Neural progenitor cell (in vitro differentiated cells): ENCODE data around the gene MYO15A. TPM values are rescaled to one million over a fixed set of nuclear protein-coding genes. Genes with fewer than 3 reads are reported as not detected.
A peak's percentile ranks its signal among the peaks of the same experiment; 100 is the strongest.

Experiments
- DNase-seq: peaks from one replicate; pipeline ENCODE4 v3.0.0-alpha.2; 2016; ENCODE audit warnings: low spot score
- H2AFZ ChIP-seq: fragments of 200-600 bp; sonication (generic); replicated peaks from 2 replicates; pipeline ENCODE4 v1.6.1; 2016; ENCODE audit warnings: antibody characterized with exemption
- H3F3A ChIP-seq: fragments of 200-600 bp; sonication (generic); 2 replicates; pipeline ENCODE4 v1.6.1; 2016; ENCODE audit warnings: antibody characterized with exemption, low read depth
- H3K27ac ChIP-seq: fragments of 200-600 bp; sonication (generic); 2 replicates; pipeline ENCODE4 v1.5.1; 2016; ENCODE audit warnings: mild to moderate bottlenecking
- H3K27me3 ChIP-seq: fragments of 200-600 bp; sonication (generic); 2 replicates; pipeline ENCODE4 v1.6.1; 2016; ENCODE audit warnings: mild to moderate bottlenecking, moderate library complexity
- H3K36me3 ChIP-seq: fragments of 200-600 bp; sonication (generic); 2 replicates; pipeline ENCODE4 v1.5.1; 2016
- H3K4me1 ChIP-seq: fragments of 200-600 bp; sonication (generic); 2 replicates; pipeline ENCODE4 v1.6.1; 2016; ENCODE audit warnings: mixed run types
- H3K4me2 ChIP-seq: fragments of 200-600 bp; sonication (generic); 2 replicates; pipeline ENCODE4 v1.6.1; 2016
- H3K4me3 ChIP-seq: fragments of 200-600 bp; sonication (generic); 2 replicates; pipeline ENCODE4 v1.5.1; 2016
- H3K79me2 ChIP-seq: fragments of 200-600 bp; sonication (generic); 2 replicates; pipeline ENCODE4 v1.6.1; 2016; ENCODE audit warnings: low read depth
- H3K9ac ChIP-seq: fragments of 200-600 bp; sonication (generic); 2 replicates; pipeline ENCODE4 v1.6.1; 2016
- H3K9me3 ChIP-seq: fragments of 200-600 bp; sonication (generic); 2 replicates; pipeline ENCODE4 v1.5.1; 2016; ENCODE audit warnings: low read depth
- H4K20me1 ChIP-seq: fragments of 200-600 bp; sonication (generic); 2 replicates; pipeline ENCODE4 v1.6.1; 2016; ENCODE audit warnings: low read depth
- H3K27ac Mint-ChIP-seq: 3 replicates; pipeline ENCODE4 v1.8.0; 2021; ENCODE audit warnings: mixed read lengths
- H3K27me3 Mint-ChIP-seq: 2 replicates; pipeline ENCODE4 v1.8.0; 2022; ENCODE audit warnings: low read depth, mild to moderate bottlenecking, inconsistent platforms, moderate library complexity, mixed read lengths; ENCODE audit not compliant: insufficient read depth
- H3K36me3 Mint-ChIP-seq: 3 replicates; pipeline ENCODE4 v1.8.0; 2021; ENCODE audit warnings: mixed read lengths
- H3K4me1 Mint-ChIP-seq: 3 replicates; pipeline ENCODE4 v1.8.0; 2021; ENCODE audit warnings: mixed read lengths
- H3K4me3 Mint-ChIP-seq: 3 replicates; pipeline ENCODE4 v1.8.0; 2021; ENCODE audit warnings: mild to moderate bottlenecking, moderate library complexity, mixed read lengths
- H3K9me3 Mint-ChIP-seq: 3 replicates; pipeline ENCODE4 v1.8.0; 2020; ENCODE audit warnings: mixed read lengths
- EZH2 ChIP-seq: fragments of 200-600 bp; sonication (generic); IDR thresholded peaks from 2 replicates; pipeline ENCODE4 v1.6.1; 2017; ENCODE audit warnings: antibody characterized with exemption, mild to moderate bottlenecking, moderate library complexity
- EZH2phosphoT487 ChIP-seq: fragments of 200-600 bp; sonication (generic); IDR thresholded peaks from 2 replicates; pipeline ENCODE4 v1.6.1; 2017; ENCODE audit warnings: antibody characterized with exemption
- total RNA-seq: library from RNA; depleted of rRNA; stranded (reverse); fragments of >200 nt; gene quantifications from 2 replicates; pipeline ENCODE4 v1.2.3, GENCODE V29; 2015; ENCODE audit warnings: low replicate concordance
- TF ChIP-seq, protein P1 (sequence below): fragments of 200-600 bp; sonication (generic); IDR thresholded peaks from 2 replicates; pipeline ENCODE4 v1.5.1; 2017; ENCODE audit warnings: antibody characterized with exemption, mild to moderate bottlenecking

The MYO15A gene
- total RNA-seq, 1 donor from 2014 or later = 1.2 TPM

GRCh38 chr17:18177722-18178121, 69.2 kb downstream of the MYO15A start:
- Histone ChIP-seq H3K79me2 (no peaks in the 10 kb centered on the region), H3K27me3 (no peaks in the 10 kb centered on the region), H2AFZ (no peak overlapping the region), H3K9ac (no peak overlapping the region), H3K27ac (peak overlapping the region; percentile 46), H3K9me3 (no peaks in the 10 kb centered on the region), H4K20me1 (no peaks in the 10 kb centered on the region), H3K36me3 (no peaks in the 10 kb centered on the region), H3F3A (peaks cover 24% of the 10 kb centered on the region), H3K4me3 (no peak overlapping the region), H3K4me2 (peak overlapping the region; percentile 49), H3K4me1 (peaks cover 30% of the 10 kb centered on the region)
- TF ChIP-seq, protein P1, sequence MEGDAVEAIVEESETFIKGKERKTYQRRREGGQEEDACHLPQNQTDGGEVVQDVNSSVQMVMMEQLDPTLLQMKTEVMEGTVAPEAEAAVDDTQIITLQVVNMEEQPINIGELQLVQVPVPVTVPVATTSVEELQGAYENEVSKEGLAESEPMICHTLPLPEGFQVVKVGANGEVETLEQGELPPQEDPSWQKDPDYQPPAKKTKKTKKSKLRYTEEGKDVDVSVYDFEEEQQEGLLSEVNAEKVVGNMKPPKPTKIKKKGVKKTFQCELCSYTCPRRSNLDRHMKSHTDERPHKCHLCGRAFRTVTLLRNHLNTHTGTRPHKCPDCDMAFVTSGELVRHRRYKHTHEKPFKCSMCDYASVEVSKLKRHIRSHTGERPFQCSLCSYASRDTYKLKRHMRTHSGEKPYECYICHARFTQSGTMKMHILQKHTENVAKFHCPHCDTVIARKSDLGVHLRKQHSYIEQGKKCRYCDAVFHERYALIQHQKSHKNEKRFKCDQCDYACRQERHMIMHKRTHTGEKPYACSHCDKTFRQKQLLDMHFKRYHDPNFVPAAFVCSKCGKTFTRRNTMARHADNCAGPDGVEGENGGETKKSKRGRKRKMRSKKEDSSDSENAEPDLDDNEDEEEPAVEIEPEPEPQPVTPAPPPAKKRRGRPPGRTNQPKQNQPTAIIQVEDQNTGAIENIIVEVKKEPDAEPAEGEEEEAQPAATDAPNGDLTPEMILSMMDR = no peak
- no peak for TF ChIP-seq EZH2phosphoT487
- H3K4me3 Mint-ChIP-seq = peak overlapping the region; percentile 27
- DNase-seq = peak; percentile 42
- no peaks in the 10 kb centered on the region for H3K27me3 Mint-ChIP-seq
- H3K36me3 Mint-ChIP-seq = no peaks in the 10 kb centered on the region
- H3K9me3 Mint-ChIP-seq = no peaks in the 10 kb centered on the region
- H3K4me1 Mint-ChIP-seq = peaks cover 65% of the 10 kb centered on the region
- H3K27ac Mint-ChIP-seq = peak overlapping the region; percentile 87

GRCh38 chr17:18179196-18179595, 70.6 kb downstream of the MYO15A start:
- Mint-ChIP-seq H3K4me1 (peaks cover 66% of the 10 kb centered on the region), H3K36me3 (no peaks in the 10 kb centered on the region), H3K27me3 (peaks cover 3% of the 10 kb centered on the region), H3K27ac (peak overlapping the region; percentile 68), H3K9me3 (no peaks in the 10 kb centered on the region), H3K4me3 (no peak overlapping the region)
- H3K4me2 ChIP-seq = no peak overlapping the region
- H3K9me3 ChIP-seq = no peaks in the 10 kb centered on the region
- H3K9ac ChIP-seq = no peak overlapping the region
- no peak overlapping the region for H3K27ac ChIP-seq
- H3F3A ChIP-seq = peaks cover 31% of the 10 kb centered on the region
- no peak overlapping the region for H2AFZ ChIP-seq
- no peak for DNase-seq
- peaks cover 4% of the 10 kb centered on the region for H4K20me1 ChIP-seq
- TF ChIP-seq, protein P1 = no peak
- TF ChIP-seq EZH2 = no peak
- TF ChIP-seq EZH2phosphoT487 = no peak
- no peak overlapping the region for H3K4me3 ChIP-seq
- peaks cover 30% of the 10 kb centered on the region for H3K4me1 ChIP-seq
- no peaks in the 10 kb centered on the region for H3K36me3 ChIP-seq
- H3K27me3 ChIP-seq = no peaks in the 10 kb centered on the region
- H3K79me2 ChIP-seq = peaks cover 4% of the 10 kb centered on the region

- Mint-ChIP-seq H3K27ac (peak overlapping the region; percentile 68), H3K27me3 (peaks cover 3% of the 10 kb centered on the region), H3K9me3 (no peaks in the 10 kb centered on the region), H3K4me1 (peaks cover 66% of the 10 kb centered on the region), H3K36me3 (no peaks in the 10 kb centered on the region), H3K4me3 (no peak overlapping the region)
- TF ChIP-seq EZH2phosphoT487 (no peak), EZH2 (no peak)
- TF ChIP-seq, protein P1 = no peak
- H4K20me1 ChIP-seq = peaks cover 10% of the 10 kb centered on the region
- H2AFZ ChIP-seq = no peak overlapping the region
- H3K27me3 ChIP-seq = no peaks in the 10 kb centered on the region
- peaks cover 32% of the 10 kb centered on the region for H3K4me1 ChIP-seq
- no peak overlapping the region for H3K27ac ChIP-seq
- no peak for DNase-seq
- no peak overlapping the region for H3K4me2 ChIP-seq
- H3K79me2 ChIP-seq = peaks cover 10% of the 10 kb centered on the region
- H3K4me3 ChIP-seq = no peak overlapping the region
- no peaks in the 10 kb centered on the region for H3K36me3 ChIP-seq
- no peak overlapping the region for H3K9ac ChIP-seq
- H3K9me3 ChIP-seq = no peaks in the 10 kb centered on the region
- peaks cover 33% of the 10 kb centered on the region for H3F3A ChIP-seq
These were observed 71.2 kb downstream of the MYO15A start for GRCh38 chr17:18179804-18180203.
